ENCODE data around the gene DNAJB12.
A peak's percentile ranks its signal among the peaks of the same experiment; 100 is the strongest.

DNAJB12 gene

DNA sequence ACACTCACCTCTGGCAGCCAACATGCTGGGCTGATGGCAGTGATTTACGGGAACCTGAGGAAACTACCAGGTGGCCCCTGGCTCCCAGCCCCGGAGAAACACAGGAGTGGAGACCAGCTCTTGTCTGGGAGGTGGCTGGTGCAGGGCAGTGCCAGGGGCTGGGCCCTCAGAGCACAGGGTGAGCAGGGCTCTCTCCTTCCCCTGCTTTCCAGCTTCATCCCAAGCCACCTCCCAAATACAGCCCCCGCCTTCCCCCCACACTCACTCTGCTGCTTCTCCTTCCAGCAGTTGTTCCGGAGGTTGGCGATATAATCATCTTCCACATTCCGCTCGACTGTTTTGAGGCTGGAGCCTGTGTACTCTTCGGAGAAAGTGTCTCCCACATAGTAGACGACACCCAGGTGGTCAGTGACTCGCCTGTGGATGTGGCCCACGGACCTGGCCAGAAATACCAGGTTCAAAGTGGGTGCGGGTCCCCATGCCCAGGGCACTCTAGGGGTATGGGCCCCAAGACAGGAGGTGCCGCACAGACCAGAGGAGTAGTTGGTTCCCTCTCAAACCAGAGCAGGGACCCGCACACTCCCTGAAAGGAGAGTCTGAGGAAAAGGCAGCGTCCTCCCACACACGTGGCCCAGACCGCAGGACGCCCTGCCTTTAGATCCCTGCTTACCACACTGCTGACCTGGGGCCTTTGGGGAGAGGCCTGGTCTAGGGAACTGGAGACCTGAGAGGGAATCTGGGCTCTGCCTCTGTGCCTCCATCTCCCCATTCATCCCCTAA is 18.3 kb downstream of the DNAJB12 start:
- Histone ChIP-seq H3K27me3 (ENCODE audit: low read length) (no peaks in the 10 kb centered on the region), H3K4me2 (ENCODE audit: low read depth, low read length, poor library complexity, severe bottlenecking) (no peak overlapping the region), H2AFZ (ENCODE audit: low read depth, low read length, severe bottlenecking) (no peak overlapping the region), H3K79me2 (ENCODE audit: insufficient read depth, low read length) (no peaks in the 10 kb centered on the region), H3F3A (ENCODE audit: insufficient read depth) (peaks cover 29% of the 10 kb centered on the region), H4K20me1 (ENCODE audit: low read depth, low read length) (no peaks in the 10 kb centered on the region), H3K9ac (ENCODE audit: low read length) (no peak overlapping the region), H3K9me3 (ENCODE audit: insufficient read depth, low read length) (no peaks in the 10 kb centered on the region), H3K4me3 (ENCODE audit: insufficient read depth, low read length, poor library complexity, severe bottlenecking) (no peak overlapping the region), H3K27ac (ENCODE audit: low read depth, low read length) (peak overlapping the region; percentile 92; the same call in 1 of the 2 replicates), H3K36me3 (ENCODE audit: low read length) (no peaks in the 10 kb centered on the region; the same call in 1 of the 2 replicates), H3K9me2 (replicated peaks; ENCODE audit: insufficient read depth, low read length) (no peaks in the 10 kb centered on the region)
- TF ChIP-seq CTCF (IDR thresholded peaks at IDR 0.05; ENCODE audit: insufficient read depth, low read length, poor library complexity, severe bottlenecking) (no peak), EZH2phosphoT487 (conservative IDR thresholded peaks at IDR 0.05; ENCODE audit: low read length) (no peak)

DNA sequence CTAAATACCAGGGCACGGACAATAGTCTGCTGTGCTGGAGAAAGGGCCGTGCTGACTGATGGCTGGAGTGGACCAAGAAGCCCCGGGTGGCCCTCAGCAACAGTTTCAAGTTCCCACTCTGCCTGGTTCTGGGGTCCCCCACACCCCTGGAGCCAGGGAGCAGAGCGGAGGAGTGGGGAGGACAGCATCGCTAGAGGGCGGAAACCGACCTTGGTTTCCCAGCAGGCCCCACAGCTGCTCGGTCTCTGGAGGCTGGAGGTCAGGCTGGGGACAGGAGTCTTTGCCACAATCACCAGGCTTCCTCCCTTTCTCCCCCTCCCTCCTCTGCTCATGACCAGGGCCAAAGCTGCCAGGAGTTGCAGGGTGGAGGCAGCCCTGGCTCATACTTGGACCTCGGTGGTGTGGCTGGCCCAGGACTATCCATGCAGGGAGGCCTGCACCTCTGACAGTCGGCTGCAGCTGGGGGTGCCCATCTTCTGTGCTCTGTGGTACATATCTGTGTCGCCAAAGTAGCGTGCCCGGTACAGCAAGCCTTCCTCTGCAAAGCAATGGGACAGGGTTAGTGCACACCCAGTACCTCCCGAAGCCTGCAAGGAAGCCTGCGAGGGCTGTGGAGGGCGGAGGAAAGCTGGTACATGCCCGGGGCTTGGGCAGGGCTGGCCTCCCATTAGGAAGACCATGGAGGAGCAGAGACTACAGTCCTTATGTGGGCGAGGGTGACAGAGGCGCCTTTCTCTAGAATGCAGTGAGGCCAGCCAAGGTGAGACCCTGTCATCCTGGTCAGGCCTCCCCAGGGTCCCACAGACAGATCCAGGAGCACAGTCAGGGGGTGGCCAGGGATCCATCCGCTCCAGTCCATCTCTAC is 19.1 kb downstream of the DNAJB12 start:
- Histone ChIP-seq H3K9ac (ENCODE audit: low read length) (peak overlapping the region; percentile 44; the same call in 1 of the 2 replicates), H3F3A (ENCODE audit: insufficient read depth) (peaks cover 29% of the 10 kb centered on the region), H3K27me3 (ENCODE audit: low read length) (no peaks in the 10 kb centered on the region), H3K36me3 (ENCODE audit: low read length) (no peaks in the 10 kb centered on the region; the same call in 1 of the 2 replicates), H4K20me1 (ENCODE audit: low read depth, low read length) (no peaks in the 10 kb centered on the region), H3K79me2 (ENCODE audit: insufficient read depth, low read length) (no peaks in the 10 kb centered on the region), H3K9me3 (ENCODE audit: insufficient read depth, low read length) (no peaks in the 10 kb centered on the region), H3K27ac (ENCODE audit: low read depth, low read length) (peak overlapping the region; percentile 92), H3K4me3 (ENCODE audit: insufficient read depth, low read length, poor library complexity, severe bottlenecking) (no peak overlapping the region), H3K9me2 (replicated peaks; ENCODE audit: insufficient read depth, low read length) (no peaks in the 10 kb centered on the region), H2AFZ (ENCODE audit: low read depth, low read length, severe bottlenecking) (no peak overlapping the region), H3K4me2 (ENCODE audit: low read depth, low read length, poor library complexity, severe bottlenecking) (peak overlapping the region; percentile 30)
- TF ChIP-seq CTCF (IDR thresholded peaks at IDR 0.05; ENCODE audit: insufficient read depth, low read length, poor library complexity, severe bottlenecking), result no peak
- TF ChIP-seq EZH2phosphoT487 (conservative IDR thresholded peaks at IDR 0.05; ENCODE audit: low read length), result no peak

GRCh38 chr10:72334825-72335393 is 19.8 kb downstream of the DNAJB12 start:
- no peaks in the 10 kb centered on the region for H4K20me1 ChIP-seq (ENCODE audit: low read depth, low read length)
- no peaks in the 10 kb centered on the region for H3K9me3 ChIP-seq (ENCODE audit: insufficient read depth, low read length)
- no peaks in the 10 kb centered on the region; the same call in 1 of the 2 replicates for H3K36me3 ChIP-seq (ENCODE audit: low read length)
- no peaks in the 10 kb centered on the region for H3K9me2 ChIP-seq (replicated peaks; ENCODE audit: insufficient read depth, low read length)
- H2AFZ ChIP-seq (ENCODE audit: low read depth, low read length, severe bottlenecking), result no peak overlapping the region
- no peaks in the 10 kb centered on the region for H3K79me2 ChIP-seq (ENCODE audit: insufficient read depth, low read length)
- H3K27me3 ChIP-seq (ENCODE audit: low read length), result no peaks in the 10 kb centered on the region
- peaks cover 34% of the 10 kb centered on the region for H3F3A ChIP-seq (ENCODE audit: insufficient read depth)
- TF ChIP-seq EZH2phosphoT487 (conservative IDR thresholded peaks at IDR 0.05; ENCODE audit: low read length) (no peak), CTCF (IDR thresholded peaks at IDR 0.05; ENCODE audit: insufficient read depth, low read length, poor library complexity, severe bottlenecking) (no peak)
- H3K4me3 ChIP-seq (ENCODE audit: insufficient read depth, low read length, poor library complexity, severe bottlenecking), result no peak overlapping the region
- peak overlapping the region; percentile 92 for H3K27ac ChIP-seq (ENCODE audit: low read depth, low read length)
- peak overlapping the region; percentile 45 for H3K4me2 ChIP-seq (ENCODE audit: low read depth, low read length, poor library complexity, severe bottlenecking)
- H3K9ac ChIP-seq (ENCODE audit: low read length), result peak overlapping the region; percentile 44
